GM19043 (cell line): ENCODE data around the gene ST3GAL2.

Source experiments
- ATAC-seq: cut with Tn5 transposase; IDR thresholded peaks from one replicate; pipeline ENCODE4 v1.9.1; 2021; ENCODE audit warnings: low read depth; ENCODE audit not compliant: unreplicated experiment

The ST3GAL2 gene, protein sequence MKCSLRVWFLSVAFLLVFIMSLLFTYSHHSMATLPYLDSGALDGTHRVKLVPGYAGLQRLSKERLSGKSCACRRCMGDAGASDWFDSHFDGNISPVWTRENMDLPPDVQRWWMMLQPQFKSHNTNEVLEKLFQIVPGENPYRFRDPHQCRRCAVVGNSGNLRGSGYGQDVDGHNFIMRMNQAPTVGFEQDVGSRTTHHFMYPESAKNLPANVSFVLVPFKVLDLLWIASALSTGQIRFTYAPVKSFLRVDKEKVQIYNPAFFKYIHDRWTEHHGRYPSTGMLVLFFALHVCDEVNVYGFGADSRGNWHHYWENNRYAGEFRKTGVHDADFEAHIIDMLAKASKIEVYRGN

DNA sequence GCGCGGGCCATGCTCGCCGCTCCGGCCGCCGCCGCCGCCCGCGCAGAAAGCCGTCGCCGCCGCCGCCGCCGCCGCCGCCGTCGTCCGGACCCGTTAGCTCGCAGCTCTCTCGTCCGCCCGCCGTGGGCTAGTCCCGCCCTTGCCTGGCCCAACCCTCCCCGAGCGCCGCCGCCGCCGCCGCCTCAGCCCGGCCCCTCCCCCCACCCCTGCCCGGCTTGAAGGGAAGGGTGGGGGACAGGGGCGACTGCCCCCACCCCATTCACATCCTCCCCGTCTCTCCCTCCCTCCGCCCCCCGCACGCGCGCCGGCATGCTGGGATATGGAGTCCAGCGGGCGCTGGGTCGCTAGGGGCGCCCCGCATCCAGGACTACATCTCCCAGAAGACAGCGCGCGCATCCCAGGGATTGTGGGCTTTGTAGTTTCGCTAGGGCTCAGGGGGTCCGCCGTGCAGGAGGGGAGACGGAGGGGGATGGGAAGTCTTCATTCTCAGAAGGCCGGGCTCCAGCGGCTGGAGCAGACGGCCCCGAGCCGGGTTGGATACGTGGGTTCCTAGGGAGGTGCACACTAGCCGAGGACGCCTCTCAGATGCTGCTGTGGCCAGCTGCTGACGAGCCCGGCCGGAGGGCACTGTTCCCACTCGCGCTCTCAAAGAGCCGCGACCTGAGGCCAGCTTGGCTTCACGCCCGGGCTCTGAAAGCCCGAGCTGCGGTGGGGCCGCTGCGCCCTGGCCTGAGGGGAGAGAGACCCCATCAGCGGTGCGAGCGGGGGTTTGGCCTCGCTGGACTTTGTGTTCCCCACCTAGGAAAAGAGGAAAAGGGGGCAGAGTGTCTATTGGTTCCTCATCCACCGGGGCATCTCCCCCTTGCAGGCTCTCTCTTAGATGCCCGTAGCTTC is at the start of gene ST3GAL2:
ST3GAL2 (minus strand) TSS at position 132 of the 894 bp plus-strand sequence. CDS start 40,570 bp downstream, outside the sequence.
- ATAC-seq: peak; percentile 84

DNA sequence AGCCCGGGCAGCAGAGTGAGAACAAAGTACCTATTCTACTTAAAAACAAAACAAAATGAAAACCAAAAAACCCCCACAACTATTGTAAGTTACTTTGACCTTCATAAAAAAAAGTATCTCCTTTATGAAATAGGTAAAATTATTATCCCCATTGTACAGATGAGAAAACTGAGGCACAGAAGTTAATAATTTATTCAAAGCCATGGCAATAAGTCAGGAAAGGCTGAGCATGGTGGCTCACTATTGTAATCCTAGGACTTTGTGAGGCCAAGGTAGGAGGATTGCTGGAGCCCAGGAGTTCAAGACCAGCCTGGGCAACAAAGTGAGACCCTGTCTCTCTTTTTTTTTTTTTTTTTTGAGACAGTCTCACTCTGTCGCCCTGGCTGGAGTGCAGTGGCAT is 46.0 kb upstream of the ST3GAL2 start:
- ATAC-seq: no peak

DNA sequence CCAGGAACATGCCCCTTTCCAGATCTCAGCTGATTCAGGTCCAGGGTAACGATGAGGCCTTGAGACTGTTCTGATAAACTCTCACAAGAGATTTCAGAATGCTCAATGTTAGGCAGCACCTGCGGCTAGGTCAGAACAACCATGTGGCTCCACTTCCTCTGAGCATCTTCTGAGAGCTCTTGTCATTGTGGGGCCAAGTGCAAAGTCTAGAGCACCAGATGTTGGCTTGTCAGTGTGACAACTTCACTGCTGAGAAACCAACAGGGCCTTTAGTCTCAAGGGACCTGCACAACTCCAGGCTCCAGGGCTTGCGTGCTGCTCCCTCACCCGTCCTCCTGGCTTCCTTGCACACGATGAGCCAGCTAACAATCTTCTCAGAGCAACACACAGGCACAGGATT is 44.5 kb upstream of the ST3GAL2 start:
- ATAC-seq: peak; percentile 81

DNA sequence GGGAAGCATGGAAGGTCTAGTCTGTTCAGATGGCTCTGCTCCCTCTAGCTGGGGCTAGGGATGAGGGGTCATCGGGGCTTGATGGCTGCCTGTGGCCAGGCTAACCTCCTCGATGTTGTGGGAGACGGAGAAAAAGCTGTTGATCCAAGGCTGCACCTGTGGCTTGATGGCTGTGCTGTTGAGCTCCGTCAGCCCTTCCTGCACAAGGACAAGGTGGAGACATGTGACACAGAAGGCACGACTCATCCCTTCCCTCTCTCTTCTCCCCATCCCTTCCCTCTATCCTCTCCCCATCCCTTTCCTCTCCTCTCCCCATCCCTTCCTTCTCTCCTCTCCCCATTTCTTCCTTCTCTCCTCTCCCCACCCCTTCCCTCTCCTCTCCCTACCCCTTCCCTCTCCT is 43.7 kb upstream of the ST3GAL2 start:
- no peak for ATAC-seq

DNA sequence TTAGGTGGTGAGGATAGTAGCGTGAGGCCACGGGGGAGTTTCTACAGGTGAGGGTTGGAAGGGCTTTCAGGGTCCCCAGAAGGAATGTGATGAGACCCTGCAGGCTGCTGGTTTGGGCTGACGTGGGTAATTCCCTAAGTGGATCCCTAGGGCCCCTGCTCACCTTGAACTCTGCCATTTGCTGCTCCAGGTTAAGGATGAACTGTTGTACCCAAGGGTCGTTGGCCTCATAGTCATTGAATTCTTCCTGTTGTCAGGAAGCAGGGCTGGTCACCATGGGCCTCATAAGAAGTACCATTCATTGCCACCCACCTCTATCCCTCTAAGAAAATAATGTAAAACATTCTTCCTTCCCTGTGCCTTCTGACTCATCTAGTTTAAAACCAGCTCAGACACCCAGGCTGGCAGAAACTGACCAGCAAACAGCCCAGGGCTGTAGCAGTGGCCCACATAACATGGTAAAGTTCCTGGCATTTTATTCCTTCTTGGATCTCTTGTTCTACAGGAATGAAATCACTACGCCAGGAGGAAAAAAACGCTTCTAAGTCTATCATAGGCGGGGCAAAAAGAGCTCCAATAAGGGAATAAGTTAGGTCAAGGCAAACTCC is 43.1 kb upstream of the ST3GAL2 start:
- ATAC-seq: no peak

DNA sequence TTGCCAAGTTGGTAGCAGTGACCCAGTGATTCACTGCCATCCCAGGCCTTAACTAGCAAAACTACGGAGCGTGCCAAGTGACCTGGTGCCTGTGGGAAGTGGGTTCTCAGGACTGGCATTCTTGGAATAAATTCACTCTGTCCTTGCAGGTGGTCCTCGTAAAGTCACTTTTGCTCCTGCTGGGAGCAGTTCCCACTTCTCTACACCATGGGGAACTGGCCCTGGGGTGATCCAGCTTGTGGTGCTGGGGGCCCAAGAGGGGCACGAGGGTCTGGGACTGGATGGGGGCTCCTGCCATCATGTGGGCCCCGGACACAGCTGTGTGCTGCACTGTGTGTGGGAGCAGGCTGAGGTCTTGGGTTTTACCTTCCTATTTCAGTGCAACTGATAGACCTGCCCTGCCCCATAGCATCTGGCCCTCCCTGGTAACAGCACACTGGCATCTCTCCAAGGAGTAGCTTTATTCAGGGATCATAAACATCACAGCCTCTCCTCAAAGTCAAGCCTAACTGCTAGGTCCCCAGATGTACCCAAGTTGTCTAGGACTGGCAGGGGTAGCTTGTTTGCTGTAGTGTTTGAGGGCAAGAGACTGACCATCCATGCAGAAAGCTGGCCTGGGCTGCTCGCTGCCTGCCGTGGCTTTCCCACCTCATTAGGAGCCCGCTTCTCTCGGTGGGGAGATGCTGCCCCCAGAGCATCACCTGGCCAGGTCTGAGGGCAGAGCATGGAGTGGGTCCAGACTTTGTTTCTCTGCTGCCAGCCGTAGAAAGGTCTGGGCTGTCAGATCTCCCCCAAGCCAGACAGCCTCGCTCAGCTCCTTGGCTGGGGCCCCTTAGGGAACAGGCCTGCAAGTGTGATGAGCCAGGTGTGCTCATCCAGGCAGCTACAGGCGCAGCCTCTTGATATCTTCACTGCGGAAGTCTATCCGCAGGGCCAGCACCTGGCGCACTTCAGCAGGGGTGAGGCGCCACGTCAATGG is 41.5 kb upstream of the ST3GAL2 start:
- no peak for ATAC-seq

DNA sequence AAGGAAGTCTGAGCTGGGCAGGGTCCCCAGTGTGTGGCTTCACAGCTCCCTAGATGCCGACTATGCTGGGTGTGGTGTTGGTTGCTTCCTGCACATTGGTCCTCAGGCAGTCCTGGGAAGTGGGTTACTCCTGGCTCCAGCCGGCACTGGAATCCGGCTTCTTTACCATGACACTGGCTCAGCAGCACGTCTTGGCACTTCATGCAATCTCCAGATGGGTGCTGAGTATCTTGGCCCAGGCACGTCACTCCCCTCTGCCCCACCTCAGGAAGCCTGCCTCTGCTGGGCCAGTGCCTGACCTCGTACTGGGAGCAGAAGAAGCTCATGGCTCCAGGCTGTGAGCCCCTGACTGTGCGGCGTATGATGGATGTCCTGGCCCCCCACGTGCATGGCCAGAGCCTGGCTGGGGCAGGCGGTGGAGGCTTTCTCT is 40.0 kb upstream of the ST3GAL2 start:
- no peak for ATAC-seq

DNA sequence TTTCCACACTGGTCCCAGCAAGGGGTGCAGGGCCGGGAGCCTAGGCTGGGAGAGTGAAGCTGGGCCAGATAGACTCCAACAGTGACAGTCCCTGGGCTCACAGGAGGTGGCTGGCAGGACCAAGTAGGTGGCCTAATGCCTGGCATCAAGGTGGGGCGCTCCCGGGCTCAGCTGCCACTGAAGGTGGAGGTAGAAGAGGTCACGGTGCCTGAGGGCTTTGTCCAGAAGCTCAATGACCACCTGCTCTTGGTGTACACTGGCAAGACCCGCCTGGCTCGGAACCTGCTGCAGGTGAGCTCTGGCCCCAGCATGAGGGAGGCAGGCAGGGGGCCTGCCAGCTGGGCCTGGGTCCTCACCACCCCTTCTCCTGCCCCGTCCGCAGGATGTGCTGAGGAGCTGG is 39.3 kb upstream of the ST3GAL2 start:
- no peak for ATAC-seq

DNA sequence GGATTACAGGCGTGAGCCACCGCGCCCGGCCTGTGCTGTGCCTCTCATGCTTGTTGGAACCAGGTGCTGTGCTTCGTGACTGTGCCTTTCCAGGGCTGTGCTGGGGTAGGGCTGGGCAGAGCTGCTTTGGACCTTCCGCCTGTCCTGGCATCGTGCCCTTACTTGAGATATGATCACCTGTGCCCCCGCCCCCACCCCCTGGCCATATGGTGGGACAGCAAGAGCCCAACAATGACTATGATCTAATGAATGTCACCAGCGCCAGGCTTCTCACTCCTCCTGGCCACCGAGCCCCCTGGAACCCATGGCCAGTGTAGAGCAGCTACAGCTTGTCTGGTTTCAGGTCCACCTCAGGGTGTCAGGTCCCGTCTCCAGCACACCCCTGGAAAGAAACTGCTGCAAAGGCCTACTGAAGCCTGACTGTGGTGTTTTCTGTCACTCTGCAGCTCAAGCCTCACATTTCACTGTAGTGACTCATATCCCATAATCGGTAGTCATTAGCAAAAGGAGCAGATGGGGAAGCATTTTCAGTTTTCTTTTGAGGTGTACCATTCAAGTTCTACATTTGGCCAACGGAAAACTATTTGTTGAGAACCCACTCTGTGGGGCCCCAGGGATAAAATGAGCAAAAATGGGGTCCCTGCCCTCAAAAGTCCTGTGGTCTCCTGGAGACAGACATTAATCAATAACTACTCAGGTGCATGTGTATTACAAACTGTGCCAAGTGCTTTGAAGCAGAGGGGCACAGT is 37.5 kb upstream of the ST3GAL2 start:
- peak; percentile 91 for ATAC-seq

DNA sequence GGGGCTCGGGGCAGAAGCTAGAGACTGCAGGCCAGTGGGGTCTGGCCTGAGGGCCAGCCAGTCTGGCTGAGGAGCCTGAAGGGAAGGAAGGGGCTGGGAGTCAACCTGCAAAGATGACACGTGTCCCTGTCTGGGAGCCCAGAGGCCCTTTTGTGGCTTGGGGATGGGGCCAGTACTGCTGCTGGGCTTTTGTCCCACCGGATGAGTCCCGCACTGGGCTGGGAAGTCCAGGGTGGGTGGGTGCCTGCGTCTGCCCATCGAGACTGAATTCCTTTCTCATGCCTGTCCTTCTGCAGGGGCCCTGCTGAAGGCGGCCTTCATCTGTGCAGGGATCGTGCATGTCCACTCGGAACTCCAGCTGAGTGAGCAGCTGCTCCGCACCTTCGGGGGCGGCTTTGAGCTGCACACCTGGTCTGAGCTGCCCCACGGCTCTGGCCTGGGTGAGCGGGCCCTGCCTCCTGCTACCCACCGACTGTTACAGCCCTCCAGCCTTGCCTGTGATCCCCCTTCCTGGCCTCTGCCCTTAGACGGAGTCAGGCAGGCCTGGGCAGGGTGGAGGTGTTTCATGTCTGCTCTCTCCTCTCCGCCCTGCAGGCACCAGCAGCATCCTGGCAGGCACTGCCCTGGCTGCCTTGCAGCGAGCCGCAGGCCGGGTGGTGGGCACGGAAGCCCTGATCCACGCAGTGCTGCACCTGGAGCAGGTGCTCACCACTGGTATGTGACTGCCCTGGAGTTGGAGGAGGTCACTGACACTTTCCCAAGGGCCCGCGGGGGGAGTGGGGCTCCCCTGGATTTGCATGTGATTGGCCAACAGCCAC is 36.4 kb upstream of the ST3GAL2 start:
- ATAC-seq: no peak

DNA sequence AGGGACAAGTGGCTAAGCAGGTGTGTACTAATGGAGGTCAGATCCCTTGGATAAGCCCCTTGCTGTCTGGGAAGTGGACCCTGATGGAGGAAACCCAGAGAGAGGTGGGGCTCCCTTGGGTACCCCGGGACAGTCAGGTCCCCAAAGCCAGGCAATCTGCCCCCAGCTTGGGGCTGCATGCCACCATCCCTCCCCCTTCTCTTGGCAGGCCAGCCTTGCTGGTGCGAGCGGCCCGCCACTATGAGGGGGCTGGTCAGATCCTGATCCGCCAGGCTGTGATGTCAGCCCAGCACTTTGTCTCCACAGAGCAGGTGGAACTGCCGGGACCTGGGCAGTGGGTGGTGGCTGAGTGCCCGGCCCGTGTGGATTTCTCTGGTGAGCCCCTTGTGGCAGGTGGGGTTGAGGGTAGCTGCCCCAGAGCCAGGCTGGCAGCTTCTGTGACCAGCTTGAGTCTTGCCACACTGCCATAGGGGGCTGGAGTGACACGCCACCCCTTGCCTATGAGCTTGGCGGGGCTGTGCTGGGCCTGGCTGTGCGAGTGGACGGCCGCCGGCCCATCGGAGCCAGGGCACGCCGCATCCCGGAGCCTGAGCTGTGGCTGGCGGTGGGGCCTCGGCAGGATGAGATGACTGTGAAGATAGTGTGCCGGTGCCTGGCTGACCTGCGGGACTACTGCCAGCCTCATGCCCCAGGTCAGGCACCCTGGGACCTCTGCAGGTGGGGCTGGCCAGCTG is 35.6 kb upstream of the ST3GAL2 start:
- no peak for ATAC-seq

DNA sequence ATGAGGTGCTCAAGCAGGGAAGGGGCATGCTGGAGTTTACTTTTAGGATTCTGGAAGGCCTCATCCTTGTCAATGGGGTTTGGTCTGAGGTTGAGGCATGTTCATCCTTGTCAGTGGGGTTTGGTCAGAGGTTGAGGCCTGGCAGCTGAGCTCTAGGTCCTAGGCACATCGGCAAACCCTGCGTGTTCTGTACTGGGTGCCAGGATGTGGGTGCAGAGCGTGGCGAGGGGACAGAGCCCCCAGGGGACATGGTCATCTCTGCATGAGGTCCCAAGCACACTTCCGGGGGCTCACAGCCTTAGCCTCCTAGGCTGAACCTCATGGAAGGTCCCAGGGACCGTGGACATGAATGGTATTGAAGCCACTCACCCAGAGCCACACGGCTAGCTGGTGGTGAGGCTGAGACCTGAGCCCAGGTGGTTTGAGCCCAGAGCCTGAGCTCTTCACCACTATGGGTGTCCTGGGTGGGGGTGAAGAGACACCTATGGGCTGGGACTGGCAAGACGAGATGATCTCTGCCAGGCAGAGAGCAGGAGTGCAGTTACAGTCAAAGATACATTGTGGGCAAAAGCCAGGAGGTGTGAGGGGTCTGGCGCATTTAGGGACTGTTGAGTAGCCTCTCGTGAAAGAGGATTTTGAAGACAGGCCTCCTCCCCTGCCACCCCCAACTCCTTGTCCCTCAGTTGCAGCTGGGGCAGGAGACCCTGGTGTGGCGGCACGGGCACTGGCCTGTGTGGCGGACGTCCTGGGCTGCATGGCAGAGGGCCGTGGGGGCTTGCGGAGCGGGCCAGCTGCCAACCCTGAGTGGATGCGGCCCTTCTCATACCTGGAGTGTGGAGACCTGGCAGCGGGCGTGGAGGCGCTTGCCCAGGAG is 34.8 kb upstream of the ST3GAL2 start:
- ATAC-seq: no peak

DNA sequence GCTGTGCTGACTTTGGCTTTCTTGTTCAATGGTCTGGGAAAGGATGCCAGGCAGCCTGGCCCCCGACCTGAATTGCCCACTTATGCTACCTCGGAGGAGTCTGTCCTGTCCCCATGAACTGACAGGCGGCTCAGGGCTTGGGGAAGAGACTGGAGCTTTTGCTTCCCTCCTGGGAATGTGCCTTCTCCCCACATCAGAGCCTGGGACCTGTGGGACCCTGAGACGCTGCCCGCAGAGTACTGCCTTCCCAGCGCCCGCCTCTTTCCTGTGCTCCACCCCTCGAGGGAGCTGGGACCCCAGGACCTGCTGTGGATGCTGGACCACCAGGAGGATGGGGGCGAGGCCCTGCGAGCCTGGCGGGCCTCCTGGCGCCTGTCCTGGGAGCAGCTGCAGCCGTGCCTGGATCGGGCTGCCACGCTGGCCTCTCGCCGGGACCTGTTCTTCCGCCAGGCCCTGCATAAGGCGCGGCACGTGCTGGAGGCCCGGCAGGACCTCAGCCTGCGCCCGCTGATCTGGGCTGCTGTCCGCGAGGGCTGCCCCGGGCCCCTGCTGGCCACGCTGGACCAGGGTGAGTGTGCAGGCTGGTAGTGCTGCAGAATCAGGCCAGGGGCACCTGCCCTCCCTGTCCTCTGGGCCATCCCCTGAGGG is 34.0 kb upstream of the ST3GAL2 start:
- ATAC-seq: no peak

DNA sequence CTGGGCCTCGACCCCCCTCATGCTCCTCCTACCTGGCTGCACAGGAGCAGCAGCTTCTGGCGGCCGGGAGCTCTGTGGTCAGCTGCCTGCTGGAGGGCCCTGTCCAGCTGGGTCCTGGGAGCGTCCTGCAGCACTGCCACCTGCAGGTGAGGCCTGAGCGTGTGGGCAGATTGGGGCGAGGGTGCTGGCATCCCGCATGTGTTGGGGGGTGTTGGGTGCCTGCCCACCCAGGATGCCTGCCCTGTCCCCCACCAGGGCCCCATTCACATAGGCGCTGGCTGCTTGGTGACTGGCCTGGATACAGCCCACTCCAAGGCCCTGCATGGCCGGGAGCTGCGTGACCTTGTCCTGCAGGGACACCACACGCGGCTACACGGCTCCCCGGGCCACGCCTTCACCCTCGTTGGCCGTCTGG is 32.0 kb upstream of the ST3GAL2 start:
- no peak for ATAC-seq

DNA sequence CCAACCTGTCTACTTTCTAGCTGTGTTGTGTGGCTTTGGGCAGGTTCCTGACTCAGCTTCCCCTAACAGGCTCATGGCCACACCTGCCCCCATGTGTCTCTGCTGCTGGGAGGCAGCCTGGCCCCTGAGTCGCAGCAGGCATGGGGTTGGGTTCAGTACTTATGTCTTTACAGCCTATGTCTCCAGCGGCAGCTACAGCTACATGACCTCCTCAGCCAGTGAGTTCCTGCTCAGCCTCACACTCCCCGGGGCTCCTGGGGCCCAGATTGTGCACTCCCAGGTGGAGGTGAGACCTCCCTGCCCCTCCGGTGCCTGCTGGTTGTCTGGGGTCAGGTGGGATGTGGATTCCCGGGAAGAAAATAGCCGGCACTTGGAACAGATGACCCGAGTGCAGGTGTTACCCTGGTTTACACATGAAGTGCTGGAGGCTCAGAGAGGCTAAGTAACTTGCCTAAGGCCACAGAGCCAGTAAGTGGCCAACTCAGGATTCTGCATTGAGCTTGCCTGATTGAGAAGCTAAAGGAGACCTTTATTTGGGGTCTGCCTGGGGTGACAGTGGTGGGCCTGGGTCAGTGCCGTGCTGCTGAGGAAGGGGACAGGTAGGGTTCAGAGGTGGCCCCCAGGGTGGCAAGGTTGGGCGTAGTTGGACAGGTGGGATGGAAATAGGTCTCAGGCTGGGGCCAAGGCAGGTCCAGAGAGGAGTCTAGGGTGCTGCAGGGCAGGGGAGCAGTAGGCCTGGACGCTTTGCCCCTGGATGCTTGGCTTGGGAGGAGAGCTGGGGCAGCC is 31.4 kb upstream of the ST3GAL2 start:
- no peak for ATAC-seq
